GM13976 (cell line): ENCODE measurements around the gene JAKMIP1.

Experiments
- DNase-seq: peaks from one replicate; pipeline ENCODE4 v3.0.0; 2012; ENCODE audit warnings: low spot score
- CTCF ChIP-seq: IDR thresholded peaks from 2 replicates; pipeline ENCODE4 v1.5.1; 2012; ENCODE audit warnings: borderline replicate concordance, mild to moderate bottlenecking; ENCODE audit not compliant: insufficient read depth; ENCODE audit errors: extremely low read depth, missing control alignments, control extremely low read depth
- in situ Hi-C: fragments of 300-500 bp; cut with MboI; formaldehyde crosslinking; loops from one replicate; pipeline ENCODE4 v1.12.0; 2022; ENCODE audit warnings: low sequenced_read_pairs, mixed read lengths, inconsistent platforms; ENCODE audit not compliant: unreplicated experiment

JAKMIP1 gene

DNA sequence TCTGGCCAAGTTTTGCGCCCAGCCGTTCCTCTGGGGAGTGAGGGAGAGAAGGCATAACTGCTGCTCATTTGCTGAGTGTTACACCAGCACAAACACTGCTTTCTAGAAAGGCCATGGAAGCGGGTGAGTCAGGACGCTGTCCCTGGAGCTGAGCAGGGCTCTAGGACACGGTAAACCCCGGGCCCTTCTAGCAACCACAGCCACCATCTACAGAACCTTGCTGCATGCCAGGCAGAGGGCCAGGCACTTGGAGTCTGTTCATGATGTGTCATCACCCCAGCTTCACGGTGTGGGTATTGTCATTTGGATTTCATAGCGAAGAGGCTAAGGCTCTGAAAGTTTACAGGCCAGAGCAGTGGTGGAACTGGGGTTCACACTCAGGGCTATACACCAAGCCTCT, 150.4 kb downstream of the JAKMIP1 start:
- in situ Hi-C loops: no loop called here
- DNase-seq: no peak
- no peak for TF ChIP-seq CTCF

DNA sequence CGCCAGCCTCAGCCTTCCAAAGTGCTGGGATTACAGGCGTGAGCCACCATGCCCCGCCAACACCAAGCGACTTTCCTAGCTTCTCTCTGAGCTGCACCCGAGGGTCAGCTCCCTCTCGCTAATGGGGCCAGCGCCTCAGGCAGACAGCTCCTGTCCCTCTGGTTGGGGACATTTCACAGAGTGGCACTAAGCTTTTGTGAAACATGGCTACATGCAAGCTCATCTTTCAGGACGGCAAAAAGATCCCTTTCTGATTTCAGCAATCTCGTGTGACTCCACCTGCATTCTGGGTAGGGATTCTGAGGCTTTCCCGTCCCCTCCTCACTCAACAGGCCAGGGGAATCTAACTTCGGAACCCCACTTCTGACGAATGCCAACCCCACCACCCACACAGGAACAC, 151.1 kb downstream of the JAKMIP1 start:
- DNase-seq: no peak
- TF ChIP-seq CTCF: no peak
- in situ Hi-C loops: no loop called here

GRCh38 chr4:6048537-6048936, 151.8 kb downstream of the JAKMIP1 start:
- no peak for TF ChIP-seq CTCF
- in situ Hi-C loops: no loop called here
- DNase-seq: no peak

- no peak for DNase-seq
- TF ChIP-seq CTCF: no peak
- in situ Hi-C loops: no loop called here
These were observed 153.1 kb downstream of the JAKMIP1 start for GRCh38 chr4:6047130-6047673.

DNA sequence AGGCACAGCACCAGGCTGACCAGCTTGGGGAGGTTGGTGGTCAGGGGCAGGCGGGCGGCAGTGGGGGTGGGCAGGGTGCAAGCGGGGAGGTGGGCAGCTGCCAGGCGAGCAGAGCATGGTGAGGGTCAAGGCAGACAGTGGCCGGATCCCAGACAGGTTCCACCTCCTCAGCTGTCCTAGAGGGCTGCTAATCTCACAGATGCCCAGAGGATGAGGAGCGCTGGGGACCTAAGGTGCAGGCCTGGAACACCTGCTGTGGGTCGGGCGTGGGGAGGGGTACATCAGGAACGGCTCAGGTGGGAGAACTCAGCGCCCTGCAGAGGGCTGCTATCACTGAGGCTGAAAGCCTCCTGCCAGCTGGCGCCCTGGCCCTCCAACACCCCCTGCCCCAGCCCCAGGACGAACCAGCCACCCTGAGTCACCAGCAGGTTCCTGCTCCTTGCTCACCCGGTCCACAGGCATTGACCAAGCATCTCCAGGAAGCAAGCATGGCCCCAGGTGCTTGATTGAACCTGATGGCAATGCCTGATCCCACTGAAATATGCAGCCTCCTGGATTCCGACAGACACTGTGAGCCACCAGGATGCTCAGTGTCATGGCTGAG, 153.7 kb downstream of the JAKMIP1 start:
- DNase-seq: no peak
- no peak for TF ChIP-seq CTCF
- in situ Hi-C loops: no loop called here

DNA sequence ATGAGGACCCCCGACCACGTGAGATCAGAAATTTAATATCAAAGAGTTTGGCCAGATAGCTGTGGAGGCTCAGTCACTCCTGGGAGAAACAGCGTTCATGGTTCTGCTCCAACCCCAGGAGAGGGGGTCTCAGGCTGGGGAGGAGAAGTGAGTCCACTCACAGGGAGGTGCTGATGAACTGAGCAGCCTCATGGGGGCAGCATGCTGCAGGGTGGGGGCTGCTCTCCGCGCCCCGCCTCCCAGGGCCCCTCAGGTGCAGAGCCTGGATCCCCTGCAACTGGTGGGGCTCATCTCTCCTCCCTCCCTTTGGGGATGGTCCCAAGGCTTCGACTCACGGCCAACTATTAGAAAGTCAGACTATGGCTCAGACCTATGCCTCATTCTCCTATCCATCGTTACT, 155.5 kb downstream of the JAKMIP1 start:
- TF ChIP-seq CTCF: no peak
- in situ Hi-C loops: no loop called here
- DNase-seq: no peak
